ENCODE measurements around the gene JOSD2.

DNA sequence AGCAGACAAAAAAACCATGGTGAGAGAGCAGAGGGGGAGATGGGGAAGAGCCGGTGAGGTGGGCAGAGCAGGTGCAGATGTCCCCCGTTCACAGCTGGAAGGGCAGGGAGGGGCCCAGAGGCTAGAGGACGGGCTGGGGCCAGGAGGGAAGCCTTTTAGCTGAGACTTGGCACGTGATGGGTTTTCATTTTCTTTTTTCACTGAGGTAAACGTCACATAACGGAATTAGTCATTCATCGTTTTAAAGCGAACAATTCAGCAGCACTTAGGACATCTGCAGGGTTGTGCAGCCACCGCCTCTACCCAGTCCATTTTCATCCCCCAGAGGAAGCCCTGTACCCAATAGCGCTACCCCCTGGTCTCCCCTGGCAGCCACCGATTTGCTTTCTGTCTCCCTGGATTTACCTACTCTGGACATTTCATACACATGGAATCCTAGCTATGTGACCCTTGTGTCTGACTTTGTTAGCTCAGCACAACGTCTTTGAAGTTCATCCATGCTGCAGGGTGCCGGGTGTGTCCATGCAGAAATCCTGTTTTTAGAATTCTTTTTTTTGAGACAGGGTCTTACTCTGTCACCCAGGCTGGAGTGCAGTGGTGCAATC is 50.7 kb downstream of the JOSD2 start:
- TF ChIP-seq, protein P1, sequence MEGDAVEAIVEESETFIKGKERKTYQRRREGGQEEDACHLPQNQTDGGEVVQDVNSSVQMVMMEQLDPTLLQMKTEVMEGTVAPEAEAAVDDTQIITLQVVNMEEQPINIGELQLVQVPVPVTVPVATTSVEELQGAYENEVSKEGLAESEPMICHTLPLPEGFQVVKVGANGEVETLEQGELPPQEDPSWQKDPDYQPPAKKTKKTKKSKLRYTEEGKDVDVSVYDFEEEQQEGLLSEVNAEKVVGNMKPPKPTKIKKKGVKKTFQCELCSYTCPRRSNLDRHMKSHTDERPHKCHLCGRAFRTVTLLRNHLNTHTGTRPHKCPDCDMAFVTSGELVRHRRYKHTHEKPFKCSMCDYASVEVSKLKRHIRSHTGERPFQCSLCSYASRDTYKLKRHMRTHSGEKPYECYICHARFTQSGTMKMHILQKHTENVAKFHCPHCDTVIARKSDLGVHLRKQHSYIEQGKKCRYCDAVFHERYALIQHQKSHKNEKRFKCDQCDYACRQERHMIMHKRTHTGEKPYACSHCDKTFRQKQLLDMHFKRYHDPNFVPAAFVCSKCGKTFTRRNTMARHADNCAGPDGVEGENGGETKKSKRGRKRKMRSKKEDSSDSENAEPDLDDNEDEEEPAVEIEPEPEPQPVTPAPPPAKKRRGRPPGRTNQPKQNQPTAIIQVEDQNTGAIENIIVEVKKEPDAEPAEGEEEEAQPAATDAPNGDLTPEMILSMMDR (IDR thresholded peaks at IDR 0.05) = no peak
- TF ChIP-seq EP300 (IDR thresholded peaks at IDR 0.05) = no peak
